Tibial nerve (tissue), 4 donors: ENCODE results near the gene FSTL4. TPM values are rescaled to one million over a fixed set of nuclear protein-coding genes. Genes with fewer than 3 reads are reported as not detected.
"Not testable (repeated sequence)": the region's sequence is repeated elsewhere in the genome, so short reads cannot be mapped to it uniquely, and the experiment has no call there.

Experiments used
- DNase-seq, 2 donors: peaks; one replicate each; pipeline ENCODE4 v3.0.0-alpha.2; 2019; ENCODE audit warnings: low spot score in 2 of 2
- H3K27ac ChIP-seq, 4 donors: fragments of 200-600 bp; sonication (generic) in 3 of 4; one replicate each; pipeline ENCODE4 v1.5.1; 2017 to 2019; ENCODE audit warnings: mild to moderate bottlenecking in 1 of 4
- H3K27me3 ChIP-seq, 2 donors: fragments of 200-600 bp; sonication (generic) in 1 of 2; one replicate each; pipeline versions ENCODE4 v1.5.1 to v1.6.0; 2017 to 2019
- H3K36me3 ChIP-seq, 3 donors: fragments of 200-600 bp; sonication (generic); one replicate each; pipeline ENCODE4 v1.5.1; 2018 to 2019
- H3K4me1 ChIP-seq, 4 donors: fragments of 200-600 bp; sonication (generic) in 3 of 4; one replicate each; pipeline ENCODE4 v1.5.1; 2017 to 2019
- H3K4me3 ChIP-seq, 4 donors: fragments of 200-600 bp; sonication (generic) in 3 of 4; one replicate each; pipeline ENCODE4 v1.5.1; 2017 to 2019; ENCODE audit warnings: mild to moderate bottlenecking in 1 of 4, moderate library complexity in 1 of 4
- H3K9me3 ChIP-seq, 4 donors: fragments of 200-600 bp; sonication (generic) in 3 of 4; one replicate each; pipeline ENCODE4 v1.5.1; 2017 to 2019
- EP300 ChIP-seq, 2 donors: sonication (generic); formaldehyde crosslinking; IDR thresholded peaks; one replicate each; pipeline ENCODE4 v1.6.1; 2017; ENCODE audit warnings: antibody characterized with exemption in 2 of 2, mild to moderate bottlenecking in 1 of 2
- POLR2A ChIP-seq, 2 donors: fragments of 450-650 bp; IDR thresholded peaks; one replicate each; pipeline ENCODE4 v1.6.1; 2017; ENCODE audit warnings: antibody characterized with exemption in 2 of 2, mild to moderate bottlenecking in 2 of 2, moderate library complexity in 2 of 2
- WGBS, 2 donors: methylation state at CpG; one replicate each; pipeline ENCODE4 v1.1.5; 2018; 5-methylcytosine and 5-hydroxymethylcytosine counted together
- total RNA-seq, 4 donors: library from RNA; depleted of rRNA; stranded (reverse); fragments of >200 nt; gene quantifications; one replicate each; pipeline ENCODE4 v1.1.0, GENCODE V29; 2016
- TF ChIP-seq, protein P1 (sequence below), 5 experiments: fragments of 200-600 bp in 3 of 5; fragments of 450-650 bp in 2 of 5; sonication (generic) in 3 of 5; IDR thresholded peaks; one replicate each; pipeline ENCODE4 v1.5.1; 2016 to 2019; ENCODE audit warnings: antibody characterized with exemption in 5 of 5, mild to moderate bottlenecking in 3 of 5, moderate library complexity in 2 of 5

Gene FSTL4
- total RNA-seq, 4 donors from 2014 or later: 0.22 TPM; not detected in 3

DNA sequence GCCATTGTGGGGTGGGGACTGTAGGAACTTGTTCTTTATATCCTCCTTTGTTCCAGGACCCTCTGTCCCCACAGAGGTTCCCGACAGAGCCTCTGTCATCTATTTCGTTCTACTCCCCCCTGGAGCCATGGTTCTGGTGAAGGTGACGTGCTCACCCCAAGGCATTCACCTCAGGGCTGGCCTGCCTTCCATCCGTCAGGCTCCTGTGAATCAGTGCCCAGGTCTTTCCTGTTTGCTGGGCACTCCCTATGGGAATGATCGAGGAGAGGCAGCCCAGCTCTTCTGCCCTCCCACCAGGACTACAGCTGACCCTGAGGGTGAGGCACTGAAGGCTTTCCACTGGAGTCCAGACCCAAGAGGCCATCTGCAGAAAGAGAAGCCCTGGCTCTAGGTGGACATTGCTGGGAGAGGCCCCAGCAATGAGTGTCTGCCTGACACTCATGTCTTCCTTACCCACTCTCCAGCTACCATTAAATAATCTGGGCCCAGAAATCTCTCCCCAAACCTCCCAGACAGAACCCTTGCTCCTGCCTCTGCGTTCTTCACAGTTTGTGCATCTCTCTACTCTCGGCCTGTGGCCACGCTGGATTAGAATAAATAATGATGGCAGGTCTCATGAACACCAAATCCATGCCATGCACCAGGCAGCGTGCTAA lies 214.2 kb downstream of the FSTL4 start:
- H3K27ac ChIP-seq: no peak overlapping the region
- H3K9me3 ChIP-seq: no peaks in the 10 kb centered on the region
- 86 to 88% methylated on average over 9 of the region's 9 CpGs for WGBS, 2 donors
- H3K27me3 ChIP-seq: no peaks in the 10 kb centered on the region
- TF ChIP-seq, protein P1, sequence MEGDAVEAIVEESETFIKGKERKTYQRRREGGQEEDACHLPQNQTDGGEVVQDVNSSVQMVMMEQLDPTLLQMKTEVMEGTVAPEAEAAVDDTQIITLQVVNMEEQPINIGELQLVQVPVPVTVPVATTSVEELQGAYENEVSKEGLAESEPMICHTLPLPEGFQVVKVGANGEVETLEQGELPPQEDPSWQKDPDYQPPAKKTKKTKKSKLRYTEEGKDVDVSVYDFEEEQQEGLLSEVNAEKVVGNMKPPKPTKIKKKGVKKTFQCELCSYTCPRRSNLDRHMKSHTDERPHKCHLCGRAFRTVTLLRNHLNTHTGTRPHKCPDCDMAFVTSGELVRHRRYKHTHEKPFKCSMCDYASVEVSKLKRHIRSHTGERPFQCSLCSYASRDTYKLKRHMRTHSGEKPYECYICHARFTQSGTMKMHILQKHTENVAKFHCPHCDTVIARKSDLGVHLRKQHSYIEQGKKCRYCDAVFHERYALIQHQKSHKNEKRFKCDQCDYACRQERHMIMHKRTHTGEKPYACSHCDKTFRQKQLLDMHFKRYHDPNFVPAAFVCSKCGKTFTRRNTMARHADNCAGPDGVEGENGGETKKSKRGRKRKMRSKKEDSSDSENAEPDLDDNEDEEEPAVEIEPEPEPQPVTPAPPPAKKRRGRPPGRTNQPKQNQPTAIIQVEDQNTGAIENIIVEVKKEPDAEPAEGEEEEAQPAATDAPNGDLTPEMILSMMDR (IDR thresholded peaks at IDR 0.05): no peak
- TF ChIP-seq EP300 (IDR thresholded peaks at IDR 0.05) (no peak), POLR2A (IDR thresholded peaks at IDR 0.05) (no peak)
- peaks cover 0 to 6% (median 0%) of the 10 kb centered on the region in 4 donors for H3K4me1 ChIP-seq
- H3K4me3 ChIP-seq: no peak overlapping the region
- DNase-seq: no peak
- H3K36me3 ChIP-seq: no peaks in the 10 kb centered on the region

DNA sequence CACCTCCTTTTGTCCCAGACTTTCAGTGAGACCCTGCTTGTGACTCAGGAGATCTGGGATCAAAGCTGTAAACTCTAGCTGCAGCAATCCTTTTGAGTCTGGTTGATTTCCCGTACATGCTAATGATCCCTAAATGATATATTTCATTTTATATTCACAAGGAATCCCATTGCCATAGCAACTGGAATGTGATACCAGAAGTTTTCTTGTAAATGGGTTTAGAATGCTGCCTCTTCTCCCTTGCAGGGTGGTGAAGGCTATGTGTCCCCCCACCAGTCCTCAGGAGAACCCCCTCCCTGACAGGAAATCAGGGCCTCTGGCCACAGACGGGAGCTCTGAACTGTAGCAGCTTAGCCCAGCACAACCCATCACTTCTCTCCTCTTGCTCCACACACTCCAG lies 215.0 kb downstream of the FSTL4 start:
- TF ChIP-seq, protein P1 (IDR thresholded peaks at IDR 0.05): no peak
- TF ChIP-seq EP300 (IDR thresholded peaks at IDR 0.05) (no peak), POLR2A (IDR thresholded peaks at IDR 0.05) (no peak)
- Histone ChIP-seq H3K4me3 (no peak overlapping the region), H3K36me3 (no peaks in the 10 kb centered on the region), H3K9me3 (no peaks in the 10 kb centered on the region), H3K27ac (no peak overlapping the region), H3K4me1 (peaks cover 0 to 6% (median 0%) of the 10 kb centered on the region in 4 donors), H3K27me3 (no peaks in the 10 kb centered on the region)
- WGBS, 2 donors: 50 to 53% methylated on average over 2 of the region's 2 CpGs
- no peak for DNase-seq

DNA sequence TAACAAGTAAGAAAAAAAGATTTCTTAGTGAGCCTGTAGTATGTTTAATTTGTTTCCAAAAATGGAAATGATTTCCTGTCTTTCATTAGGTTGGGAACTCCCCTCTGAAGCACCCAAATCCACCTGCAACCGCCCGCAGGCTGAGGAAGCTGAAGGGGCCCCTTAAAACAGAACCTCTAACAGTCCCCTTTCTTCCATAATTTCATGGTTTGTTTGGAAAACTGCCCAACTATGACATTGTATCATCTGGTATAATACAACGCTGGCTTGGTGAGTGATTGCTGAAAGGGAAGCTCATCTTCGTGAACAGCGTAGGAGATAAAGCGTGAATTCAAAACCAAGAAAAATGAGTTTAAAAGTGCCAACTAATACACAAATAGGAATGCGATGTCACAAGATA lies 215.5 kb downstream of the FSTL4 start:
- DNase-seq: no peak
- Histone ChIP-seq H3K4me1 (peaks cover 0 to 6% (median 0%) of the 10 kb centered on the region in 4 donors), H3K27me3 (no peaks in the 10 kb centered on the region), H3K4me3 (no peak overlapping the region), H3K9me3 (no peaks in the 10 kb centered on the region), H3K27ac (no peak overlapping the region), H3K36me3 (no peaks in the 10 kb centered on the region)
- TF ChIP-seq, protein P1 (IDR thresholded peaks at IDR 0.05): no peak
- TF ChIP-seq POLR2A (IDR thresholded peaks at IDR 0.05): no peak
- TF ChIP-seq EP300 (IDR thresholded peaks at IDR 0.05): no peak
- WGBS, 2 donors: 17 to 20% methylated on average over 7 of the region's 7 CpGs

- no peak overlapping the region for H3K27ac ChIP-seq
- H3K36me3 ChIP-seq: no peaks in the 10 kb centered on the region
- no peaks in the 10 kb centered on the region for H3K27me3 ChIP-seq
- DNase-seq: no peak
- peaks cover 0 to 6% (median 0%) of the 10 kb centered on the region in 4 donors for H3K4me1 ChIP-seq
- TF ChIP-seq, protein P1 (IDR thresholded peaks at IDR 0.05): no peak
- TF ChIP-seq EP300 (IDR thresholded peaks at IDR 0.05) (no peak), POLR2A (IDR thresholded peaks at IDR 0.05) (no peak)
- no peak overlapping the region for H3K4me3 ChIP-seq
- WGBS, 2 donors: 76 to 88% methylated on average over 6 of the region's 6 CpGs
- no peaks in the 10 kb centered on the region for H3K9me3 ChIP-seq
Measured at GRCh38 chr5:133396187-133396741, 216.1 kb downstream of the FSTL4 start.

DNA sequence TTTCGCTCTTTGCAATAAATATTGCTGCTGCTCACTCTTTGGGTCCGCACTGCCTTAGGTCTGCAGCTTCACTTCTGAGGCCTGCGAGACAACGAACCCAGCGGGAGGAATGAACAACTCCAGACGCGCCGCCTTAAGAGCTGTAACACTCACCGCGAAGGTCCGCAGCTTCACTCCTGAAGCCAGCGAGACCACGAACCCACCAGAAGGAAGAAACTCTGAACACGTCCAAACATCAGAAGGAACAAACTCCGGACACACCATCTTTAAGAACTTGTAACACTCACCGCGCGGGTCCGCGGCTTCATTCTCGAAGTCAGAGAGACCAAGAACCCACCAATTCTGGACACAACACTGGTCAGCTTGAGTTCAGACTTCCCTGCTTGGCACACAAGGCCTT lies 217.1 kb downstream of the FSTL4 start:
- H3K27ac ChIP-seq, H3K4me1 ChIP-seq, H3K9me3 ChIP-seq, H3K36me3 ChIP-seq, H3K27me3 ChIP-seq, H3K4me3 ChIP-seq, DNase-seq: not testable (repeated sequence)
- 95 to 97% methylated on average over 21 of the region's 21 CpGs for WGBS, 2 donors

GRCh38 chr5:133394477-133394817 lies 217.9 kb downstream of the FSTL4 start:
- H3K4me1 ChIP-seq, H3K4me3 ChIP-seq, H3K27ac ChIP-seq, H3K27me3 ChIP-seq, DNase-seq, H3K9me3 ChIP-seq, H3K36me3 ChIP-seq: not testable (repeated sequence)
- 88 to 97% methylated on average over 13 to 20 of the region's 22 CpGs for WGBS, 2 donors
